Skeletal muscle tissue (tissue), 5 donors: Measurements from ENCODE around the gene GAGE12E. TPM values are rescaled to one million over a fixed set of nuclear protein-coding genes. Genes with fewer than 3 reads are reported as not detected.
"Not testable (repeated sequence)": the region's sequence is repeated elsewhere in the genome, so short reads cannot be mapped to it uniquely, and the experiment has no call there.

Experiments used
- H3K27ac ChIP-seq: one replicate; pipeline ENCODE4 v1.7.0; 2013; ENCODE audit warnings: mild to moderate bottlenecking, low read depth, low read length, inconsistent platforms
- H3K27me3 ChIP-seq, 3 donors: one replicate each; pipeline ENCODE4 v1.7.0; 2013; ENCODE audit warnings: low read length in 3 of 3; ENCODE audit not compliant: control insufficient read depth in 3 of 3, insufficient read depth in 3 of 3
- H3K36me3 ChIP-seq, 3 donors: one replicate each; pipeline ENCODE4 v1.7.0; 2013; ENCODE audit warnings: low read length in 3 of 3; ENCODE audit not compliant: control insufficient read depth in 3 of 3, insufficient read depth in 3 of 3
- H3K4me1 ChIP-seq, 3 donors: one replicate each; pipeline ENCODE4 v1.7.0; 2013; ENCODE audit warnings: low read length in 3 of 3, mild to moderate bottlenecking in 3 of 3; ENCODE audit not compliant: control insufficient read depth in 3 of 3, insufficient read depth in 3 of 3
- H3K4me3 ChIP-seq, 3 donors: one replicate each; pipeline ENCODE4 v1.7.0; 2013; ENCODE audit warnings: low read length in 3 of 3
- H3K9ac ChIP-seq, 3 donors: one replicate each; pipeline ENCODE4 v1.7.0; 2013; ENCODE audit warnings: low read length in 3 of 3, mild to moderate bottlenecking in 3 of 3, moderate library complexity in 2 of 3, low read depth in 1 of 3
- H3K9me3 ChIP-seq, 3 donors: one replicate each; pipeline ENCODE4 v1.7.0; 2013; ENCODE audit warnings: low read length in 3 of 3; ENCODE audit not compliant: control insufficient read depth in 3 of 3
- small RNA-seq: library from RNA; depleted of rRNA; stranded (forward); fragments of <200 nt; gene quantifications from one replicate; pipeline ENCODE3, GENCODE V24; 2014
- total RNA-seq: library from RNA; depleted of rRNA; stranded (reverse); fragments of >200 nt; gene quantifications from one replicate; pipeline ENCODE4 v1.2.3, GENCODE V29; 2014
- donor health status: Osteomylitis.

Gene GAGE12E
- total RNA-seq, 1 donor from 2014 or later = not detected

- not testable (repeated sequence) for H3K4me1 ChIP-seq, H3K27ac ChIP-seq, H3K9ac ChIP-seq, H3K9me3 ChIP-seq, H3K4me3 ChIP-seq, H3K36me3 ChIP-seq, H3K27me3 ChIP-seq
Observed at GRCh38 chrX:49590488-49590887, 39.4 kb downstream of the GAGE12E start.

GRCh38 chrX:49598720-49599119, 47.6 kb downstream of the GAGE12E start, which contains the start of gene GAGE1:
Gene GAGE1 (plus strand): TSS chrX:49599020. CDS start chrX:49600175, 1,155 bp downstream.
- not testable (repeated sequence) for H3K9me3 ChIP-seq, H3K27me3 ChIP-seq, H3K9ac ChIP-seq, H3K36me3 ChIP-seq, H3K27ac ChIP-seq, H3K4me1 ChIP-seq, H3K4me3 ChIP-seq

Small RNA genes within 50 kb of the gene (small RNA-seq; reads per million reads assigned to genes)
- gene GAGE12B = not detected

Other genes starting within 250 kb of the GAGE12E start
- gene GAGE10, start 247.6 kb upstream of the GAGE12E start, total RNA-seq = not detected
- not detected for gene GAGE12J, start 229.3 kb upstream of the GAGE12E start, total RNA-seq
- not detected for gene GAGE13, start 219.7 kb upstream of the GAGE12E start, total RNA-seq
- gene GAGE12C, start 19.1 kb upstream of the GAGE12E start, total RNA-seq = not detected
- gene GAGE12D, start 9.6 kb upstream of the GAGE12E start, total RNA-seq = not detected
- not detected for gene GAGE12F, start 9.6 kb downstream of the GAGE12E start, total RNA-seq
- not detected for gene GAGE12G, start 19.1 kb downstream of the GAGE12E start, total RNA-seq
- gene GAGE12H, start 28.7 kb downstream of the GAGE12E start, total RNA-seq = not detected
- gene GAGE2A, start 38.2 kb downstream of the GAGE12E start, total RNA-seq = not detected
- gene GAGE1, start 47.7 kb downstream of the GAGE12E start, total RNA-seq = not detected
- gene PAGE1, start 144.7 kb downstream of the GAGE12E start, total RNA-seq = not detected